Loucy (cell line): Measurements from ENCODE around the gene SUSD2.
A peak's percentile ranks its signal among the peaks of the same experiment; 100 is the strongest.

Experiments
- H2AFZ ChIP-seq: fragments of 200-600 bp; sonication (generic); 2 replicates; pipeline ENCODE4 v1.6.0; 2016; ENCODE audit warnings: antibody characterized with exemption, mild to moderate bottlenecking, low read length, moderate library complexity
- H3F3A ChIP-seq: fragments of 200-600 bp; 2 replicates; pipeline ENCODE4 v1.6.0; 2016; ENCODE audit warnings: antibody characterized with exemption, low read depth, mild to moderate bottlenecking
- H3K27me3 ChIP-seq: fragments of 200-600 bp; sonication (generic); 2 replicates; pipeline ENCODE4 v1.6.1; 2014; ENCODE audit warnings: low read length, mild to moderate bottlenecking; ENCODE audit not compliant: insufficient read depth, poor library complexity, severe bottlenecking
- H3K36me3 ChIP-seq: fragments of 200-600 bp; sonication (generic); 2 replicates; pipeline ENCODE4 v1.6.1; 2016; ENCODE audit warnings: low read length; ENCODE audit not compliant: insufficient read depth
- H3K4me1 ChIP-seq: fragments of 200-600 bp; sonication (generic); 2 replicates; pipeline ENCODE4 v1.5.1; 2014; ENCODE audit warnings: low read length, mild to moderate bottlenecking; ENCODE audit not compliant: insufficient read depth, poor library complexity, severe bottlenecking
- H3K4me2 ChIP-seq: fragments of 200-600 bp; sonication (generic); 2 replicates; pipeline ENCODE4 v1.6.0; 2014; ENCODE audit warnings: antibody characterized with exemption, low read length, low read depth, mild to moderate bottlenecking; ENCODE audit not compliant: poor library complexity, severe bottlenecking
- H3K4me3 ChIP-seq: fragments of 200-600 bp; sonication (generic); 2 replicates; pipeline ENCODE4 v1.5.1; 2014; ENCODE audit warnings: low read length, mild to moderate bottlenecking, mixed read lengths; ENCODE audit not compliant: poor library complexity, severe bottlenecking
- H3K79me2 ChIP-seq: fragments of 200-600 bp; sonication (generic); 2 replicates; pipeline ENCODE4 v1.6.1; 2014; ENCODE audit warnings: low read length; ENCODE audit not compliant: insufficient read depth
- H3K9ac ChIP-seq: fragments of 200-600 bp; sonication (generic); 2 replicates; pipeline ENCODE4 v1.6.0; 2014; ENCODE audit warnings: mild to moderate bottlenecking, low read depth, low read length, moderate library complexity; ENCODE audit not compliant: poor library complexity, severe bottlenecking
- H3K9me2 ChIP-seq: fragments of 200-600 bp; sonication (generic); replicated peaks from 2 replicates; pipeline ENCODE4 v1.6.1; 2016; ENCODE audit warnings: low read depth, low read length, mixed read lengths
- H3K9me3 ChIP-seq: fragments of 200-600 bp; sonication (generic); 2 replicates; pipeline ENCODE4 v1.6.1; 2014; ENCODE audit warnings: mild to moderate bottlenecking, antibody characterized with exemption, low read length, low read depth; ENCODE audit not compliant: insufficient read depth
- H4K20me1 ChIP-seq: fragments of 200-600 bp; sonication (generic); 2 replicates; pipeline ENCODE4 v1.6.0; 2014; ENCODE audit warnings: antibody characterized with exemption, low read length, mild to moderate bottlenecking; ENCODE audit not compliant: insufficient read depth, poor library complexity, severe bottlenecking
- EZH2phosphoT487 ChIP-seq: fragments of 200-600 bp; IDR thresholded peaks from 2 replicates; pipeline ENCODE4 v1.6.1; 2018; ENCODE audit warnings: antibody characterized with exemption, mild to moderate bottlenecking, moderate library complexity, borderline replicate concordance
- TF ChIP-seq, protein P1 (sequence below): fragments of 200-600 bp; sonication (generic); conservative IDR thresholded peaks from 2 replicates; pipeline ENCODE4 v1.5.1; 2014; ENCODE audit warnings: mild to moderate bottlenecking, antibody characterized with exemption, low read length

Gene SUSD2

DNA sequence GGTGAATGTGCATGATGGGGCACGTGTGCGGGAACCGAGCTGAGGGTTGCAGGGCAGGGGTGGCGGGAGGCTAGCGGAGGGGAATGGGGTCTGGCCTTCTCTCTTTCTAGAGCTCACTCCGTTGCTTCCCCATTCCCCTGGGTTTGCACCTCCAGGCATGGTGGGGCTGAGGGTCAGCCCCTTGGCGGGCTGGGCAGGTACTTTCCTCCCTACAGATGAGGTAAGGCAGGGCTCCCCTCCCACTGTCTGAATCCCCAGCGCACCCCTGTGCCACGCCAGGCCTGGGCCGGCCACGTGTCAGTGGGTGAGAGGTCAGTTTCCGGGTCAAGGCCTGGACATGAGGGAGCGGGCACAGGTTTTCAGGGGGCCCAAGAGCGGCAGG is 8.9 kb downstream of the SUSD2 start:
- Histone ChIP-seq H3K9ac (no peak overlapping the region), H3K4me2 (no peak overlapping the region)
- TF ChIP-seq EZH2phosphoT487: no peak
- TF ChIP-seq, protein P1, sequence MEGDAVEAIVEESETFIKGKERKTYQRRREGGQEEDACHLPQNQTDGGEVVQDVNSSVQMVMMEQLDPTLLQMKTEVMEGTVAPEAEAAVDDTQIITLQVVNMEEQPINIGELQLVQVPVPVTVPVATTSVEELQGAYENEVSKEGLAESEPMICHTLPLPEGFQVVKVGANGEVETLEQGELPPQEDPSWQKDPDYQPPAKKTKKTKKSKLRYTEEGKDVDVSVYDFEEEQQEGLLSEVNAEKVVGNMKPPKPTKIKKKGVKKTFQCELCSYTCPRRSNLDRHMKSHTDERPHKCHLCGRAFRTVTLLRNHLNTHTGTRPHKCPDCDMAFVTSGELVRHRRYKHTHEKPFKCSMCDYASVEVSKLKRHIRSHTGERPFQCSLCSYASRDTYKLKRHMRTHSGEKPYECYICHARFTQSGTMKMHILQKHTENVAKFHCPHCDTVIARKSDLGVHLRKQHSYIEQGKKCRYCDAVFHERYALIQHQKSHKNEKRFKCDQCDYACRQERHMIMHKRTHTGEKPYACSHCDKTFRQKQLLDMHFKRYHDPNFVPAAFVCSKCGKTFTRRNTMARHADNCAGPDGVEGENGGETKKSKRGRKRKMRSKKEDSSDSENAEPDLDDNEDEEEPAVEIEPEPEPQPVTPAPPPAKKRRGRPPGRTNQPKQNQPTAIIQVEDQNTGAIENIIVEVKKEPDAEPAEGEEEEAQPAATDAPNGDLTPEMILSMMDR: no peak

DNA sequence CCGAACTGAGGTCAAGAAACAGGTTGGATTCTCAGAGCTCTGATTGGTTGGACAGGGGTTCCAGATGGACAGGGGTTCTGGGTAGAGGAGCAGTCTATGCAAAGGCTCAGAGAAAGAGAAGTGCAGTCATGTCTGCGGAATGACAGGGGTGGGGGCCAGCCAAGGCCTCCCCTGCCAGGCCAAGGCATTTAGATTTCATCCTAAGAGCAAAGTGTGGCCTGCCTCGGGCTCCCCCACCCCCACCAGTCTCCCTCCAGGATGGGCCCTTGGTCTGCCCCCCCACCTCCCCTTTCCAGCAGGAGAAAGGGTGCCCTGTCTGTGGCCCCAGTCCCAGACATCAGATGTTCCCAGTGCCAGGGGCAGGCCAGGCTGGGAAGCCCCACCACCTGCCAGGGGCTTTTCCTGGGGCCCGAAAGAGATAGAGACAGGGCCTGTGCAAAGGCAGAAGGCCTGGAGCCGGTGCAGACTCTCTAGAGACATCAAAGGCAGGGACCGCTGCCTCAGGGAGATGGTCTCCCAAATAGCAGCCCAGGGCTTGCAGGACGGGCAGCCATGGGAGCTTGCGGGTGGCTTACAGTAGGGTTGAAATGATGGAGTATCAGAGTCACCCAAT is 9.4 kb downstream of the SUSD2 start:
- Histone ChIP-seq H3K4me2 (no peak overlapping the region), H3K79me2 (no peaks in the 10 kb centered on the region), H3K9ac (no peak overlapping the region)

More for the DNA sequence above, 8.9 kb downstream of the SUSD2 start:
- Histone ChIP-seq H3K27me3 (no peaks in the 10 kb centered on the region), H3K79me2 (no peaks in the 10 kb centered on the region), H4K20me1 (no peaks in the 10 kb centered on the region), H3K36me3 (no peaks in the 10 kb centered on the region), H3K4me3 (no peak overlapping the region), H3F3A (no peaks in the 10 kb centered on the region), H3K9me3 (no peaks in the 10 kb centered on the region), H2AFZ (no peak overlapping the region), H3K4me1 (no peaks in the 10 kb centered on the region), H3K9me2 (no peaks in the 10 kb centered on the region)

DNA sequence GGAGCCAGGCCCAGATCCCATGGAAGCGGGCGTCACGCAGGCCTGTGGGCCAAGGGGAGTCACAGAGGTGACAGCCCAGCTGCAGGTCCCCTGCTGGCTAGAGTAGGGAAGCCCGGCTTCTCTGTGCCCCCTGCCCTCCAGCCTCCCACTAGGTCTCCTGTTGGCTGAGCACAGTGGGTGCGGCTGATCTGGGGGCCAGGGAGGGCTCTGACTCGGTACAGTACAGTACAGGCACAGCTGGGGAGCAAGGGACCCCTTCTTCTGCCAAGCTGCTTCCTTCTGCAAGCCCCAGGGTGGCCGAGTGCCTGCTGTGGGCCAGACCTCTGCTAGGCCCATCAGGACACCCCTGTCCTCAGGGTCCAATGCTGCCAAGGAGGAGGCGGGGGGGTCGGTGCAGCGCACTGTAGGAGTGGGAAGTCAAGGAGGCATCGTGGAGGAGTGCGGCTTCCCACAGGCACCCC is 10.1 kb downstream of the SUSD2 start:
- no peak overlapping the region for H3K4me3 ChIP-seq
- H2AFZ ChIP-seq: no peak overlapping the region
- no peak overlapping the region for H3K4me2 ChIP-seq
- H3K9ac ChIP-seq: no peak overlapping the region
- H3K4me1 ChIP-seq: no peaks in the 10 kb centered on the region
- no peaks in the 10 kb centered on the region for H3K9me2 ChIP-seq
- H3F3A ChIP-seq: no peaks in the 10 kb centered on the region
- no peaks in the 10 kb centered on the region for H3K79me2 ChIP-seq
- no peaks in the 10 kb centered on the region for H3K9me3 ChIP-seq
- no peaks in the 10 kb centered on the region for H3K27me3 ChIP-seq
- TF ChIP-seq, protein P1: peak; percentile 16; the same call in 1 of the 2 replicates
- TF ChIP-seq EZH2phosphoT487: no peak
- H3K36me3 ChIP-seq: no peaks in the 10 kb centered on the region
- H4K20me1 ChIP-seq: no peaks in the 10 kb centered on the region

More for the DNA sequence above, 9.4 kb downstream of the SUSD2 start:
- Histone ChIP-seq H3K9me3 (no peaks in the 10 kb centered on the region), H3K27me3 (no peaks in the 10 kb centered on the region), H3K4me1 (no peaks in the 10 kb centered on the region), H3K4me3 (no peak overlapping the region), H3K9me2 (no peaks in the 10 kb centered on the region), H3K36me3 (no peaks in the 10 kb centered on the region), H3F3A (no peaks in the 10 kb centered on the region), H2AFZ (no peak overlapping the region), H4K20me1 (no peaks in the 10 kb centered on the region)
- TF ChIP-seq, protein P1: no peak
- no peak for TF ChIP-seq EZH2phosphoT487
